ENCODE data around the gene DMD. TPM values are rescaled to one million over a fixed set of nuclear protein-coding genes. Genes with fewer than 3 reads are reported as not detected.

DMD gene
- total RNA-seq, 1 experiment from 2014 or later, result 47.2 TPM

DNA sequence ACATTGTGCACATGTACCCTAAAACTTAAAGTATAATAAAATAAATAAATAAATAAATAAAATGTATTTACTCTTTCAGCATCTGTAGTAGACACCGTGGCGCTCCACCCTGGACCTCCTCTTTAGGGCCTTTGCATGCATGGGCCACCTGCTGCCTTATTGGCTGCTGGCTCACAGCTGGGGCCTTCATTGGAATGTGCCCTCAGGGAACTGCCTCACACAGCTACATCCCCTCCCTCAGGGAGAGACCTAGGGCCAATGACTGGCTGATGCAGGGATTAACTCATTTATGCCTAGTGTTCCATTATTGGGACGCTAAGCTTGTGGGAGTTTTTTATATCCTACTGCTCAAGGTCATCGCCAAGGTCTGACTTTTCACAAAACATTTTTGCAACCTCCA, 1836.6 kb downstream of the DMD start:
- no peaks in the 10 kb centered on the region for H3K27me3 ChIP-seq (replicated peaks; ENCODE audit: control insufficient read depth, insufficient read depth, low read length)
- DNase-seq, result no peak
- CTCF ChIA-PET, result no interaction called here
- TF ChIP-seq, protein P1, sequence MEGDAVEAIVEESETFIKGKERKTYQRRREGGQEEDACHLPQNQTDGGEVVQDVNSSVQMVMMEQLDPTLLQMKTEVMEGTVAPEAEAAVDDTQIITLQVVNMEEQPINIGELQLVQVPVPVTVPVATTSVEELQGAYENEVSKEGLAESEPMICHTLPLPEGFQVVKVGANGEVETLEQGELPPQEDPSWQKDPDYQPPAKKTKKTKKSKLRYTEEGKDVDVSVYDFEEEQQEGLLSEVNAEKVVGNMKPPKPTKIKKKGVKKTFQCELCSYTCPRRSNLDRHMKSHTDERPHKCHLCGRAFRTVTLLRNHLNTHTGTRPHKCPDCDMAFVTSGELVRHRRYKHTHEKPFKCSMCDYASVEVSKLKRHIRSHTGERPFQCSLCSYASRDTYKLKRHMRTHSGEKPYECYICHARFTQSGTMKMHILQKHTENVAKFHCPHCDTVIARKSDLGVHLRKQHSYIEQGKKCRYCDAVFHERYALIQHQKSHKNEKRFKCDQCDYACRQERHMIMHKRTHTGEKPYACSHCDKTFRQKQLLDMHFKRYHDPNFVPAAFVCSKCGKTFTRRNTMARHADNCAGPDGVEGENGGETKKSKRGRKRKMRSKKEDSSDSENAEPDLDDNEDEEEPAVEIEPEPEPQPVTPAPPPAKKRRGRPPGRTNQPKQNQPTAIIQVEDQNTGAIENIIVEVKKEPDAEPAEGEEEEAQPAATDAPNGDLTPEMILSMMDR (IDR thresholded peaks at IDR 0.05; ENCODE audit: insufficient read depth in 1 of 2, low read depth in 1 of 2, low read length in 1 of 2, severe bottlenecking in 1 of 2, unreplicated experiment in 1 of 2), result no peak
- no peaks in the 10 kb centered on the region for H3K4me1 ChIP-seq
- Mint-ChIP-seq H3K36me3 (ENCODE audit: insufficient read depth, unreplicated experiment) (peaks cover 5% of the 10 kb centered on the region), H3K9me3 (ENCODE audit: unreplicated experiment) (no peaks in the 10 kb centered on the region), H3K4me3 (ENCODE audit: unreplicated experiment) (no peak overlapping the region), H3K27ac (ENCODE audit: unreplicated experiment) (no peak overlapping the region), H3K4me1 (ENCODE audit: low read depth, unreplicated experiment) (peaks cover 16% of the 10 kb centered on the region), H3K27me3 (ENCODE audit: insufficient read depth, unreplicated experiment) (no peaks in the 10 kb centered on the region)
- no peaks in the 10 kb centered on the region for H3K36me3 ChIP-seq (ENCODE audit: control insufficient read depth, insufficient read depth, low read length)
- H3K9me3 ChIP-seq, result no peaks in the 10 kb centered on the region
- POLR2A ChIA-PET, result no interaction called here
- intact Hi-C loops (cut with micrococcal nuclease; ENCODE audit: unreplicated experiment), result no loop called here
- no TSS peak for BruUV-seq (replicated peaks)
- no peak overlapping the region for H3K4me3 ChIP-seq (ENCODE audit: low read depth, low read length)

DNA sequence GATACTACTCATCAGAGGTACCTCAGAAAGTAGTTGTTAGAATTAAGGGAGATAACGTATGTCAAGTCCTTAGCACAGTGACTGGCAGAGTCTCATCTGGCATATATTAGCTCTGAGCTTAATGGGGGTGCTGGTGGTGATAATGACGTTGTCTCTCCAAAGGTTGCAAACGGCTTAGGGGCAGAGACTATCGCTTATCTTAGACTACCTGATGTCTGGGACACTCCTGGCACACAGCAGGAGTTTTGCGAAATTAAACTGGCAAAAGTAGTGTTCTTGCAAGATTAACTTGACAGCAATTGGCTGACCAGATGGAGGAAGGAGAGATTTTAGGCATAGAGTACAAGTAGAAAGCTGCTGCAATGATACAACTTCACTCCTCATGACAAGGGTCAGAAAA, 1839.4 kb downstream of the DMD start:
- BruUV-seq (replicated peaks), result no TSS peak

DNA sequence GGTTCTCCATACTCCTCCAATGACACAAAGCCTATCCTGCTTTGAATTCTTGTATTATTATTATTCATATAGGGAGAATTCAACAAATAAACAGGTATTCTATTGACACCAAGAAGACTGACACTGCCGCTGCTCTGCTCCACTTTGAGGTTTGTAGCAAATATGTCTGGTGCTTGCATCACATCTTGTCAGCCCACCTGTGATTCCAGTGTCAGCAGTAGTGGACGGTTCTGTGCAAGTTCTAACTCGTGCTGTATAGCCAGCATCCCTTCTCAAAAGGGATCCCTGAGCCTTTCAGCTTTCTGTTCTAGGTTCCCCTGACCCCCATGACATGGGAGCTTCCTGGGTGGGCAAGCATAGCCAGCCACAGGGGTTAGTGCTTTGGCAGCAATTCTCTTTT, 1843.5 kb downstream of the DMD start:
- H3K36me3 Mint-ChIP-seq (ENCODE audit: insufficient read depth, unreplicated experiment), result no peaks in the 10 kb centered on the region
- no peaks in the 10 kb centered on the region for H3K36me3 ChIP-seq (ENCODE audit: control insufficient read depth, insufficient read depth, low read length)
- no peaks in the 10 kb centered on the region for H3K4me1 ChIP-seq
- ChIA-PET POLR2A (no interaction called here), CTCF (no interaction called here)
- no peak for DNase-seq
- H3K27ac Mint-ChIP-seq (ENCODE audit: unreplicated experiment), result no peak overlapping the region
- no peak overlapping the region for H3K4me3 Mint-ChIP-seq (ENCODE audit: unreplicated experiment)
- H3K9me3 Mint-ChIP-seq (ENCODE audit: unreplicated experiment), result no peaks in the 10 kb centered on the region
- H3K4me3 ChIP-seq (ENCODE audit: low read depth, low read length), result no peak overlapping the region
- no peaks in the 10 kb centered on the region for H3K9me3 ChIP-seq
- intact Hi-C loops (cut with micrococcal nuclease; ENCODE audit: unreplicated experiment), result no loop called here
- TF ChIP-seq, protein P1 (IDR thresholded peaks at IDR 0.05; ENCODE audit: insufficient read depth in 1 of 2, low read depth in 1 of 2, low read length in 1 of 2, severe bottlenecking in 1 of 2, unreplicated experiment in 1 of 2), result no peak
- BruUV-seq (replicated peaks), result no TSS peak
- H3K27me3 ChIP-seq (replicated peaks; ENCODE audit: control insufficient read depth, insufficient read depth, low read length), result no peaks in the 10 kb centered on the region
- no peaks in the 10 kb centered on the region for H3K27me3 Mint-ChIP-seq (ENCODE audit: insufficient read depth, unreplicated experiment)
- H3K4me1 Mint-ChIP-seq (ENCODE audit: low read depth, unreplicated experiment), result no peaks in the 10 kb centered on the region

More for the DNA sequence above, 1839.4 kb downstream of the DMD start:
- no peak overlapping the region for H3K4me3 Mint-ChIP-seq (ENCODE audit: unreplicated experiment)
- peaks cover 16% of the 10 kb centered on the region for H3K4me1 Mint-ChIP-seq (ENCODE audit: low read depth, unreplicated experiment)
- intact Hi-C loops (cut with micrococcal nuclease; ENCODE audit: unreplicated experiment), result no loop called here
- ChIA-PET POLR2A (interaction anchor here (0.7 kb wide), 1 partner anchor 512 kb away, joined by 3 read pairs; no protein-coding TSS in a partner anchor), CTCF (no interaction called here)
- Histone ChIP-seq H3K9me3 (no peaks in the 10 kb centered on the region), H3K4me3 (ENCODE audit: low read depth, low read length) (no peak overlapping the region), H3K27me3 (replicated peaks; ENCODE audit: control insufficient read depth, insufficient read depth, low read length) (no peaks in the 10 kb centered on the region), H3K36me3 (ENCODE audit: control insufficient read depth, insufficient read depth, low read length) (no peaks in the 10 kb centered on the region), H3K4me1 (no peaks in the 10 kb centered on the region)
- no peak for DNase-seq
- no peaks in the 10 kb centered on the region for H3K36me3 Mint-ChIP-seq (ENCODE audit: insufficient read depth, unreplicated experiment)
- H3K27ac Mint-ChIP-seq (ENCODE audit: unreplicated experiment), result no peak overlapping the region
- TF ChIP-seq, protein P1 (IDR thresholded peaks at IDR 0.05; ENCODE audit: insufficient read depth in 1 of 2, low read depth in 1 of 2, low read length in 1 of 2, severe bottlenecking in 1 of 2, unreplicated experiment in 1 of 2), result no peak
- H3K27me3 Mint-ChIP-seq (ENCODE audit: insufficient read depth, unreplicated experiment), result no peaks in the 10 kb centered on the region
- H3K9me3 Mint-ChIP-seq (ENCODE audit: unreplicated experiment), result no peaks in the 10 kb centered on the region

All from Caco-2 (cell line).